GM19467 (cell line): ENCODE data around the gene RFC4.
"Not testable (repeated sequence)": the region's sequence is repeated elsewhere in the genome, so short reads cannot be mapped to it uniquely, and the experiment has no call there.

Experiments
- ATAC-seq: cut with Tn5 transposase; IDR thresholded peaks from one replicate; pipeline ENCODE4 v1.9.1; 2021; ENCODE audit warnings: mild to moderate bottlenecking, moderate library complexity; ENCODE audit not compliant: unreplicated experiment

RFC4 gene, protein sequence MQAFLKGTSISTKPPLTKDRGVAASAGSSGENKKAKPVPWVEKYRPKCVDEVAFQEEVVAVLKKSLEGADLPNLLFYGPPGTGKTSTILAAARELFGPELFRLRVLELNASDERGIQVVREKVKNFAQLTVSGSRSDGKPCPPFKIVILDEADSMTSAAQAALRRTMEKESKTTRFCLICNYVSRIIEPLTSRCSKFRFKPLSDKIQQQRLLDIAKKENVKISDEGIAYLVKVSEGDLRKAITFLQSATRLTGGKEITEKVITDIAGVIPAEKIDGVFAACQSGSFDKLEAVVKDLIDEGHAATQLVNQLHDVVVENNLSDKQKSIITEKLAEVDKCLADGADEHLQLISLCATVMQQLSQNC

DNA sequence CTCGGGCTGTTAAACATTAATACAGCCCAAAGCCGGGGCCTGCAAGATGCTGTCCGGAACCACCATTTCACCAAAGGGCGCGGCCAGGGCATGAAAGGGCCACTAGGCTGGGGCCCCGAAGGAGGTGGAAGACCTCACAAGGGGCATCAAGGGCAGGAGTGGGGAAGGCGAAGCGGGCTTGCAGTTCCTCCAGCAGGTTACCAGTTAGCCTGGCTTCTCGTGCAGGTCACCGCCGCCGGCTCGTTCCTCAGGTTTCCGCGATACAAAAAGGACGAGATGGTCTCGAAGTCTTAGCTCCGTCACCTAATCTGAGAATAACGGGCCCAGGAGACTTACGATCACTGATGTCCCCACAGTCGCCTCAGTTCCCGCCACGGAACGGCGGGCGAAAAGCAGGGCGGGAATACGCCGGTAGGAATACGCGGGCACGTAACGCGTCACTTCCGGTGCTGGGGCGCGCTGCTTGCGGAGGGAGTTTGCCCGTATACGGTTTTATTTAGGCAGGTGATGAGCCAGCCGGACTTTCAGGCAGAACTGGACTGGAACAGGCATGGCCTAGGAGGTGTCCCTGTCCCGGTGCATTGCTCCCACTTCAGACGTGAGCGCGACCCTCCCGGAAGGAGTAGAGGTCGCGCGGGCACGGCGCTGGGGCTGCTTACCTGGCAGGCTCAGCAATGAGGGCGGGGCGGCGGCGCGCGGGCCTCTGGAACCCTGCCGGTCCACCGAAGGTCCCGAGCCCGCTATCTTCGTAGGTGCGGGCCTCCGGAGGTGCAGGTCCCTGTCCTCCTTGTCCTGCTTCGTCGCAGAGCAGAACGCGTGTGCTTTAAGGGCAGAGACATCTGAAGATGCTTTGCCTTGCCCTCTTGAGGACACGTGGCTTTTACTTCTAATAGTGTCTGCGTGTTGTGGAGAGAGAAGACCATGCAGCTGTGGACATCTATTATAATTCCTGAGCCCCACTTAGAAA lies at the start of gene RFC4:
Gene RFC4, minus strand, starts transcription at position 394 of the 967 bp plus-strand sequence. CDS start 1,769 bp downstream, outside the sequence.
- peak; percentile 82 for ATAC-seq

GRCh38 chr3:186854954-186855353 lies 48.7 kb upstream of the RFC4 start:
- ATAC-seq, result no peak

DNA sequence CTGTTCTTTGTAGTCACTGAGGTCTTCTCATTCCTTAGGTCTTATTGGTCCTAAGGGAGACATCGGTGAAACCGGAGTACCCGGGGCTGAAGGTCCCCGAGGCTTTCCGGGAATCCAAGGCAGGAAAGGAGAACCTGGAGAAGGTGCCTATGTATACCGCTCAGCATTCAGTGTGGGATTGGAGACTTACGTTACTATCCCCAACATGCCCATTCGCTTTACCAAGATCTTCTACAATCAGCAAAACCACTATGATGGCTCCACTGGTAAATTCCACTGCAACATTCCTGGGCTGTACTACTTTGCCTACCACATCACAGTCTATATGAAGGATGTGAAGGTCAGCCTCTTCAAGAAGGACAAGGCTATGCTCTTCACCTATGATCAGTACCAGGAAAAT lies 47.9 kb upstream of the RFC4 start:
- no peak for ATAC-seq

GRCh38 chr3:186852994-186853393 lies 46.7 kb upstream of the RFC4 start:
- no peak for ATAC-seq

DNA sequence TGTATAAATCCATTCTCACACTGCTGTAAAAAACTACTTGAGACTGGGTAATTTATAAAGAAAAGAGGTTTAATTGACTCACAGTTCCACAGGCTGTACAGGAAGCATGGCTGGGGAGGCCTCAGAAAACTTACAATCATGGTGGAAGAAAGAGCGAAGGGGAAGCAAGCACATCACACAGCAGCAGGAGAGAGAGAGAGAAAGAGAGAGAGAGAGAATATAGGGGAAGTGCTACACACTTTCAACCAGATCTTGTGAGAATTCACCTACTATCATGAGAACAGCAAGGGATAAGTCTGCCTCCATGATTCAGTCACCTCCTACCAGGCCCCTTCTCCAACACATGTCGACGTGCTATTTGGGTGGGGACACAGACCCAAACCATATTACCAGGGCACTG lies 45.6 kb upstream of the RFC4 start:
- not testable (repeated sequence) for ATAC-seq

GRCh38 chr3:186849374-186849975 lies 43.2 kb upstream of the RFC4 start:
- ATAC-seq, result no peak

DNA sequence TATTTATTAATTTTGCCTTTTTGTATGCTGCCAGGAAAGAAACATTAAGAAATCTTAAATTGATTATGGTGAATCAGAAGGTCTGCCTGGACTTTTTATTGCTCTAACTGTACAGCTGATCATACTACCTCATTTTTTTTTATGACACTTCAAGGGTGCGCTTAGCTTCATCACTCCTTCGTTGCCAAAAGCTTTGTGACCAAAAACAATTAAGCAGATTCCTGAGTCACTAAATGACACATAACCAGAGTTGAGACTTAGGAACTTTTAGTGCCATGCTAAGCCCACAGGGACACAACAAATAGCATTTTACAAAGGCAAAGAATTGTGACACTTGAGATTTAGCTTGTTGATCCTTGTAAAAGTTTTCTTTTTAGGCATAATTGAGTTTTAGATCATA lies 41.2 kb upstream of the RFC4 start:
- no peak for ATAC-seq

DNA sequence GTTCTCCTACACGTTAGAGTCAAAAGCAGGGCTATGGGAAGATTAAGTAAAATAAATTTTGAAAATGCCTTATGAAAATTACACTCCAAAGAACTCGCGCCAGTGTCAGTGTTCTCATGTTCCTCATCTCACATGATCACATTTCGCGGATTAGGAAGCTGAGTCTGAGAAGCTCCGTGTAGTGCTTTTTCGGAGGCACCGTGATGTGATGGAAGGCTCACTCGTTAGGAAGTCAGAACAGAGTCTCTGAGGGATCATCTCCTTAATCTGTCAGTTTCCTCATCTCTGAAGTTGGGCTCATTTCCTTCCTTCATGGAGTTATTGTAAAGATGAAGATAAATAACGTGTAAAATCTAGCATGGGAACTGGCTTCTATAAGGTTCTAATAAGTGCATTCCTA lies 39.5 kb upstream of the RFC4 start:
- ATAC-seq, result no peak

- no peak for ATAC-seq
These were observed 38.6 kb upstream of the RFC4 start for GRCh38 chr3:186844908-186845307.

DNA sequence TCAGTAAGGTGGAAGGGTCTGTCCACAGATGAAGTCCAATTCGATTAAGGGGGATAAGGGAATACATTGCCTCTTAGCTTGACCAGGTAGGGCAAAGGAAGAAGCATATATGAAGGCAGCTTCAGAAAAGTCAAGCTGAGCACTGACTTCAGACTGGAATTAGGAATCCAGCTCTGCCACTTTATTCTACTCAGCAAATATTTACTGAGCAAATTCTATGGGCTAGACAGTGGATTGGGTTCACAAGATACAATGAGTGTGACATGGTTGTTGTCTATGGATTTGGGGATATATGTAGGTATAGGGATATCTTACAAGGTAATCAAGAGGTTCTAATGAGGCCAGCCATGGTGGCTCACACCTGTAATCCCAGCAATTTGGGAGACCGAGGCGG lies 36.8 kb upstream of the RFC4 start:
- ATAC-seq, result no peak

GRCh38 chr3:186842426-186843038 lies 36.2 kb upstream of the RFC4 start, which contains the start of gene ADIPOQ:
ADIPOQ (plus strand) TSS chr3:186842710; CDS start chr3:186853059, 10,349 bp downstream.
- no peak for ATAC-seq

GRCh38 chr3:186841620-186842019 lies 35.3 kb upstream of the RFC4 start:
- ATAC-seq, result no peak

- ATAC-seq, result no peak
These were observed 33.8 kb upstream of the RFC4 start for GRCh38 chr3:186839874-186840641.

DNA sequence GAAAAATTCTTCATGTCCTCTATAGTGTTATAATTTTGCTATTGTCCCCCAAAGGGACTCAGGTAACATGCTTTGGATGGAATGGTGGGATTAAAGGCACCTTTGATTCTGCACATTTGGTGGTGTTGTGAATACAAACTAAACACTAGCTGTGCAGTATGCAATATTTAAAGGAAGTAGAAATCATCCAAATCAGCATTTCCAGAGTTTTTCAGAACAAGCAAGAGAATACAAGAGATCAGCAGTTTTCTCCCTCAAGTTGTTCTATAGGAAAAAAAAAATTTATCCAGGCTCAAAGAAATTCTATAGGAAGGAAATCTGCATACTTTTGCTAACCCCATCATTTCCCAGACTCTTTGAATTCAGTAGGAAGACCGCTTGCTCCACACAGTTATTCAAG lies 26.0 kb upstream of the RFC4 start:
- ATAC-seq, result no peak

DNA sequence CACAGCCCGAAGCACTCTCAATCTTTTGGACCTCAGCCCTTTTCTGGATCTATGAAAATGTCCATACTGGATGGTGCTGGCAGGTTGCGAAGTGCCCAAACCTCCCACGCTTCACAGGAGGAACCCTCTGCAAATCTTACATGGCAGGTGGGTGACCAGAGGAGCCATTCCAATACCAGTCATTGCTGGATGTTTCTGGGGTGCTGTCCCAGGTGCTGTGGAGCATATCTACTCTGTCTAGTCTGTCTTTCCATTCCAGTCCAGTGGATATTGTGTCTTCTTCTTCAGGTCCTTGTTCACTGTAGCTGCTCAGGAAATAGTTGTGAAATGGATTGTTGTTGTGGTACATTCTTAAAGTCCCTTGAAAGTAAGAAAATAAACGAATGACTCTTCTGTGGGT lies 25.5 kb upstream of the RFC4 start:
- no peak for ATAC-seq

GRCh38 chr3:186828340-186828739 lies 22.1 kb upstream of the RFC4 start:
- no peak for ATAC-seq

GRCh38 chr3:186826976-186827857 lies 20.9 kb upstream of the RFC4 start:
- peak; percentile 94 for ATAC-seq

- no peak for ATAC-seq
These were observed 20.2 kb upstream of the RFC4 start for GRCh38 chr3:186826410-186826975.

DNA sequence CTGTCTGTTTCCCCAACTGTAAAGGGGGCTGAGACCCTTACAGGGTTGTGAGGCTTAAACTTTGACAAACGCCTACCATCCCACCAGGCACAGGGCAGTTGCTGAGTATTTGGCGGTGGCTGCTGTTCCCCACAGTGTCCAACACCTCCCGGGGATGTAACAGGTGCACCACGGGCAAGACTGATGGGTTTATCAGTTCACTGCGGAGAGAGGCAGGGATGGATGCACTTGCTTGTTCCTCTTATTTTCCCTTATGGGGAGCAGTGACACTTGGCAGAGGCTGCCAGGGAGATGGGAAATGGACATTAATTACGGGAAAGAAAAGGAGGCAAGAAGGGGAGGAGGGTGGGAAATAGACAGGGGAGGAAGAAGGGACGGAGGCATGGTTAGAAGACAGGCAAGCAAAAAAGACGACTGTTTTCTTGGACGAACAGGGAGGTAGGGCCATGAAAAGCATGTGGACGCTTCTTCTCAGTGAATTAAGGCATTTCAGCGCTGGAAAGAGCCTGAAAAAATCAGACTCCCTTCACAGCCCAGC lies 19.7 kb upstream of the RFC4 start:
- no peak for ATAC-seq
